HepG2 (cell line): ENCODE measurements around the gene PCBD2. TPM values are rescaled to one million over a fixed set of nuclear protein-coding genes. Genes with fewer than 3 reads are reported as not detected.

Source experiments
- ATAC-seq: fragments of 200-7000 bp; cut with Tn5 transposase; 3 replicates; pipeline ENCODE4 v1.9.1; 2020; ENCODE audit warnings: mild to moderate bottlenecking, moderate library complexity
- BruUV-seq: library from RNA; stranded (reverse); fragments of 400-500 nt; replicated peaks from 2 replicates; lab custom pipeline; 2021; lab: Mats Ljungman, UMichigan
- CTCF ChIA-PET: fragments of 300-600 bp; formaldehyde crosslinking; extraction: SDS; loops from one replicate; lab custom pipeline; 2021; ENCODE audit warnings: low total read pairs, inconsistent platforms, low intra/inter-chr PET ratio; lab: Yijun Ruan, JAX
- POLR2A ChIA-PET: fragments of 350-600 bp; sonication (Branson Sonifier 250); formaldehyde crosslinking; loops from one replicate; lab custom pipeline; 2020; ENCODE audit warnings: antibody characterized with exemption, inconsistent platforms; lab: Yijun Ruan, JAX
- DNase-seq: peaks from one replicate; pipeline ENCODE4 v3.0.0-alpha.2; 2015; ENCODE audit warnings: low spot score
- FAIRE-seq: peaks from 3 replicates; lab custom pipeline; 2011; peaks lifted over from hg19 to GRCh38; lab: Jason Lieb, UNC
- H2AFZ ChIP-seq: one replicate; pipeline ENCODE4 v1.6.1; 2011; ENCODE audit warnings: low read length, inconsistent platforms
- H3K27ac ChIP-seq: fragments of 300-600 bp; 3 replicates; pipeline ENCODE4 v1.8.0; 2011; ENCODE audit warnings: mixed run types, mild to moderate bottlenecking, mixed read lengths, low read length, inconsistent platforms; ENCODE audit not compliant: insufficient read depth; ENCODE audit errors: extremely low read length
- H3K27me3 ChIP-seq, 2 experiments: fragments of 200-600 bp in 1 of 2; 2 replicates in 1 of 2; 3 replicates in 1 of 2; pipeline versions ENCODE4 v1.6.0 to v1.8.0; 2011; ENCODE audit warnings: low read length in 2 of 2, mild to moderate bottlenecking in 2 of 2, moderate library complexity in 2 of 2, inconsistent platforms in 1 of 2; ENCODE audit not compliant: insufficient read depth in 2 of 2, control insufficient read depth in 1 of 2
- H3K36me3 ChIP-seq, 2 experiments: fragments of 200-600 bp in 1 of 2; replicated peaks in 1 of 2; 2 replicates in 1 of 2; 3 replicates in 1 of 2; pipeline versions ENCODE4 v1.5.1 to v1.8.0; 2011; ENCODE audit warnings: low read length in 2 of 2, inconsistent platforms in 1 of 2; ENCODE audit not compliant: insufficient read depth in 2 of 2, control insufficient read depth in 1 of 2
- H3K4me1 ChIP-seq: 2 replicates; pipeline ENCODE4 v1.5.1; 2012; ENCODE audit warnings: low read length, inconsistent platforms; ENCODE audit not compliant: insufficient read depth
- H3K4me2 ChIP-seq: 2 replicates; pipeline ENCODE4 v1.6.0; 2011; ENCODE audit warnings: low read depth, low read length, inconsistent platforms
- H3K4me3 ChIP-seq, 3 experiments: fragments of 200-600 bp in 1 of 3; sonication (generic), shearing (Covaris generic) in 1 of 3; replicated peaks in 1 of 3; 2 replicates each; pipeline ENCODE4 v1.5.1; 2011 to 2016; ENCODE audit warnings: low read length in 3 of 3, inconsistent platforms in 2 of 3, low read depth in 2 of 3, mild to moderate bottlenecking in 2 of 3, control low read depth in 1 of 3, mixed read lengths in 1 of 3; ENCODE audit not compliant: insufficient read depth in 1 of 3
- H3K79me2 ChIP-seq: one replicate; pipeline ENCODE4 v1.6.1; 2011; ENCODE audit warnings: low read length, inconsistent platforms; ENCODE audit not compliant: insufficient read depth
- H3K9ac ChIP-seq: 2 replicates; pipeline ENCODE4 v1.6.0; 2011; ENCODE audit warnings: mild to moderate bottlenecking, low read depth, low read length, inconsistent platforms; ENCODE audit not compliant: insufficient read depth
- H3K9me3 ChIP-seq: 2 replicates; pipeline ENCODE4 v1.5.1; 2012; ENCODE audit warnings: mild to moderate bottlenecking, low read length
- H4K20me1 ChIP-seq: 2 replicates; pipeline ENCODE4 v1.6.0; 2011; ENCODE audit warnings: inconsistent platforms, mild to moderate bottlenecking, low read length, moderate library complexity; ENCODE audit not compliant: insufficient read depth
- BHLHE40 ChIP-seq: IDR thresholded peaks from 2 replicates; pipeline ENCODE4 v1.6.1; 2011; ENCODE audit warnings: low read length, improper control_type of control experiment
- MAFK ChIP-seq, 2 experiments: IDR thresholded peaks in 1 of 2; conservative IDR thresholded peaks in 1 of 2; 2 replicates each; pipeline ENCODE4 v1.6.1; 2011; ENCODE audit warnings: improper control_type of control experiment in 2 of 2, low read length in 2 of 2
- MIER2 ChIP-seq: IDR thresholded peaks from 2 replicates; pipeline ENCODE4 v1.6.1; 2016; ENCODE audit warnings: missing biosample characterization, missing genetic modification reagents
- SRF ChIP-seq: IDR thresholded peaks from 2 replicates; pipeline ENCODE4 v1.6.1; 2011; ENCODE audit warnings: mild to moderate bottlenecking, low read depth, low read length, moderate library complexity
- XBP1 ChIP-seq: sonication (generic); formaldehyde crosslinking; IDR thresholded peaks from 2 replicates; pipeline ENCODE4 v1.5.0; 2020; ENCODE audit warnings: missing genetic modification reagents
- ZKSCAN5 ChIP-seq: sonication (generic); formaldehyde crosslinking; IDR thresholded peaks from 2 replicates; pipeline ENCODE4 v1.5.1; 2020; ENCODE audit warnings: mild to moderate bottlenecking, missing genetic modification reagents
- ZNF317 ChIP-seq: sonication (generic); formaldehyde crosslinking; IDR thresholded peaks from 2 replicates; pipeline ENCODE4 v1.5.0; 2020; ENCODE audit warnings: mild to moderate bottlenecking, missing genetic modification reagents
- ZNF572 ChIP-seq: sonication (generic); formaldehyde crosslinking; IDR thresholded peaks from 2 replicates; pipeline ENCODE4 v1.5.1; 2020; ENCODE audit warnings: mild to moderate bottlenecking, missing genetic modification reagents
- WGBS: methylation state at CpG from one replicate; pipeline ENCODE4 v1.1.6; 2017; ENCODE audit warnings: low lambda C conversion rate; 5-methylcytosine and 5-hydroxymethylcytosine counted together
- in situ Hi-C: cut with HindIII; loops from 2 replicates; pipeline ENCODE4 v1.10.0; 2017; ENCODE audit warnings: low pct_unique_long_range_greater_than_20kb; ENCODE audit not compliant: extremely low pct_ligation_motif_present
- intact Hi-C: fragments of 100-400 bp; cut with micrococcal nuclease; formaldehyde crosslinking; loops from one replicate; pipeline ENCODE4 v1.10.0; 2022; ENCODE audit not compliant: unreplicated experiment
- polyA plus RNA-seq, 8 experiments: library from polyadenylated mRNA; depleted of rRNA in 3 of 8; stranded (reverse) in 7 of 8; unstranded in 1 of 8; fragments of >200 nt; fragmentation: Illumina TruSeq in 4 of 8; extraction: Trizol in 4 of 8; gene quantifications; 2 replicates each; pipeline versions ENCODE4 v1.2.1 to v1.2.3, GENCODE V29; 2011 to 2016; ENCODE audit warnings: low read depth in 4 of 8, missing spikeins in 1 of 8, mixed read lengths in 1 of 8; ENCODE audit not compliant: insufficient read depth in 1 of 8
- total RNA-seq, 5 experiments: library from RNA; depleted of rRNA; stranded (reverse); fragments of >200 nt; fragmentation: Illumina TruSeq; extraction: Trizol; gene quantifications; 2 replicates each; pipeline ENCODE4 v1.2.3, GENCODE V29; 2016; ENCODE audit warnings: low read depth in 1 of 5
- TF ChIP-seq, protein P1 (sequence below): sonication (generic); formaldehyde crosslinking; IDR thresholded peaks from 2 replicates; pipeline ENCODE4 v1.8.0; 2022; ENCODE audit warnings: mild to moderate bottlenecking, missing genetic modification reagents; ENCODE audit not compliant: insufficient replicate concordance
- TF ChIP-seq, protein P2 (sequence below): sonication (generic); formaldehyde crosslinking; IDR thresholded peaks from 2 replicates; pipeline ENCODE4 v1.5.0; 2020; ENCODE audit warnings: mild to moderate bottlenecking, missing genetic modification reagents, moderate library complexity

PCBD2 gene
- total and polyA plus RNA-seq, 2 of the 13 experiments (the other 11 are each of a cell fraction or from before 2014, with no cell fraction given): 5.5 to 12.0 TPM

DNA sequence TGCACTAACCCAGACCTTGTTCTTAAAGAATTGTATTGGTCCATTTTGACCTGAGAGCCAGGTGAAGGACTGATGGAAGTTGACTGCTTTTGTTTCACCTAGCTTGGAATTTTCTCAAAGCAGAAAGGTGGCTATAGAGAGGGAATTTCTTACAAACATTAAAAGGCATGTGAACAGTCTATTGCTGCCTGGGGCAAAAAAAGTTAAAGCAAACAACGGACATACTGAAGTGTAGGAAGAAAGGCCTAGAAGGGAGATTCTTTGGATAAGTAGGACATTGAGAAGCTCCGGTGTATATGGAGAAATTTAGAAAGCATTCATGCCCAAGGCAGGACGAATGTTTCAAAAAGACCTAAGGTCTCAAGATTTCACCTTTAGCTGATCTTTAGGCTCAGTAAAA lies 74.5 kb downstream of the PCBD2 start:
- Histone ChIP-seq H3K27me3 (no peaks in the 10 kb centered on the region), H3K4me3 (no peak overlapping the region), H4K20me1 (no peaks in the 10 kb centered on the region), H3K4me1 (peaks cover 15% of the 10 kb centered on the region), H3K9ac (no peak overlapping the region), H3K27ac (no peak overlapping the region), H3K4me2 (no peak overlapping the region), H3K79me2 (no peaks in the 10 kb centered on the region), H3K36me3 (no peaks in the 10 kb centered on the region), H3K9me3 (peaks cover 31% of the 10 kb centered on the region), H2AFZ (no peak overlapping the region)
- intact Hi-C loops: no loop called here
- WGBS: 78% methylated on average over 3 of the region's 3 CpGs
- CTCF ChIA-PET: no interaction called here
- no peak for ATAC-seq
- no peak for TF ChIP-seq SRF
- no peak for TF ChIP-seq MAFK (conservative IDR thresholded peaks at IDR 0.05 in 1 of 2, IDR thresholded peaks at IDR 0.05 in 1 of 2; ENCODE audit: low read length in 2 of 2)
- TF ChIP-seq, protein P1, sequence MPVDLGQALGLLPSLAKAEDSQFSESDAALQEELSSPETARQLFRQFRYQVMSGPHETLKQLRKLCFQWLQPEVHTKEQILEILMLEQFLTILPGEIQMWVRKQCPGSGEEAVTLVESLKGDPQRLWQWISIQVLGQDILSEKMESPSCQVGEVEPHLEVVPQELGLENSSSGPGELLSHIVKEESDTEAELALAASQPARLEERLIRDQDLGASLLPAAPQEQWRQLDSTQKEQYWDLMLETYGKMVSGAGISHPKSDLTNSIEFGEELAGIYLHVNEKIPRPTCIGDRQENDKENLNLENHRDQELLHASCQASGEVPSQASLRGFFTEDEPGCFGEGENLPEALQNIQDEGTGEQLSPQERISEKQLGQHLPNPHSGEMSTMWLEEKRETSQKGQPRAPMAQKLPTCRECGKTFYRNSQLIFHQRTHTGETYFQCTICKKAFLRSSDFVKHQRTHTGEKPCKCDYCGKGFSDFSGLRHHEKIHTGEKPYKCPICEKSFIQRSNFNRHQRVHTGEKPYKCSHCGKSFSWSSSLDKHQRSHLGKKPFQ (CRISPR knock-in tag): no peak
- TF ChIP-seq ZKSCAN5 (CRISPR knock-in tag): no peak
- POLR2A ChIA-PET: interaction anchor here (1.0 kb wide), 1 partner anchor 14 kb away, joined by 4 read pairs; no protein-coding TSS in a partner anchor
- no peak for FAIRE-seq
- BruUV-seq: no TSS peak
- in situ Hi-C loops: no loop called here
- DNase-seq: no peak

DNA sequence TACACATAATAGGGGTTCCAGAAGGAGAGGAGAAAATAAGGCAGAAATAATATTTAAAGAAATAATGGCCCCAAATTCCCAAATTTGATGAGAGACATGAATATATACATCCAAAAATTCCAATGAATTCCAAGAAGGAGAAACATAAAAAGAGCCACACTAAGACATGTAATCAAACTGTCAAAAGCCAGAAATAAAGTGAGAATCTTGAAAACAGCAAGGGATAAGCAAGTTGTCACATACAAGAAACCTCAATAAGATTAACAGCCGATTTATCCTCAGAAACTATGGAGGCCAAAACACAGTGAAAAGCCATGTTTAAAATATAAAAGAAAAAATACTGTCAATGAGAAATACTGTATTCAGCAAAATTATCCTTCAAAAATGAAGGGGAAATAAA lies 77.3 kb downstream of the PCBD2 start:
- Histone ChIP-seq H4K20me1 (no peaks in the 10 kb centered on the region), H3K27ac (no peak overlapping the region), H3K27me3 (no peaks in the 10 kb centered on the region), H3K4me1 (no peaks in the 10 kb centered on the region), H3K79me2 (no peaks in the 10 kb centered on the region), H3K9ac (no peak overlapping the region), H2AFZ (no peak overlapping the region), H3K9me3 (peaks cover 24% of the 10 kb centered on the region), H3K4me3 (no peak overlapping the region), H3K36me3 (no peaks in the 10 kb centered on the region), H3K4me2 (no peak overlapping the region)
- no peak for FAIRE-seq
- WGBS: 49% methylated on average over 1 of the region's 1 CpG
- in situ Hi-C loops (no loop called here), intact Hi-C loops (no loop called here)
- ChIA-PET CTCF (no interaction called here), POLR2A (no interaction called here)
- TF ChIP-seq BHLHE40: no peak
- no peak for TF ChIP-seq MIER2 (CRISPR knock-in tag)
- TF ChIP-seq, protein P2, sequence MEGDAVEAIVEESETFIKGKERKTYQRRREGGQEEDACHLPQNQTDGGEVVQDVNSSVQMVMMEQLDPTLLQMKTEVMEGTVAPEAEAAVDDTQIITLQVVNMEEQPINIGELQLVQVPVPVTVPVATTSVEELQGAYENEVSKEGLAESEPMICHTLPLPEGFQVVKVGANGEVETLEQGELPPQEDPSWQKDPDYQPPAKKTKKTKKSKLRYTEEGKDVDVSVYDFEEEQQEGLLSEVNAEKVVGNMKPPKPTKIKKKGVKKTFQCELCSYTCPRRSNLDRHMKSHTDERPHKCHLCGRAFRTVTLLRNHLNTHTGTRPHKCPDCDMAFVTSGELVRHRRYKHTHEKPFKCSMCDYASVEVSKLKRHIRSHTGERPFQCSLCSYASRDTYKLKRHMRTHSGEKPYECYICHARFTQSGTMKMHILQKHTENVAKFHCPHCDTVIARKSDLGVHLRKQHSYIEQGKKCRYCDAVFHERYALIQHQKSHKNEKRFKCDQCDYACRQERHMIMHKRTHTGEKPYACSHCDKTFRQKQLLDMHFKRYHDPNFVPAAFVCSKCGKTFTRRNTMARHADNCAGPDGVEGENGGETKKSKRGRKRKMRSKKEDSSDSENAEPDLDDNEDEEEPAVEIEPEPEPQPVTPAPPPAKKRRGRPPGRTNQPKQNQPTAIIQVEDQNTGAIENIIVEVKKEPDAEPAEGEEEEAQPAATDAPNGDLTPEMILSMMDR (CRISPR knock-in tag): no peak
- TF ChIP-seq, protein P1 (CRISPR knock-in tag): no peak
- peak; percentile 99 for TF ChIP-seq ZNF317
- 0 out of 4 replicates have a peak, but pooled peaks of 1 of the 2 experiments have one; percentile 16 for TF ChIP-seq MAFK (conservative IDR thresholded peaks at IDR 0.05 in 1 of 2, IDR thresholded peaks at IDR 0.05 in 1 of 2; ENCODE audit: low read length in 2 of 2)
- TF ChIP-seq XBP1 (CRISPR knock-in tag): no peak
- no peak for TF ChIP-seq ZNF572
- ATAC-seq: no peak
- BruUV-seq: no TSS peak
- DNase-seq: no peak
